ENCODE measurements around the gene MAP3K19. TPM values are rescaled to one million over a fixed set of nuclear protein-coding genes. Genes with fewer than 3 reads are reported as not detected.

The MAP3K19 gene
- polyA plus RNA-seq, 1 donor (not counting 4 experiments of a cell fraction or from before 2014, with no cell fraction given), result not detected

DNA sequence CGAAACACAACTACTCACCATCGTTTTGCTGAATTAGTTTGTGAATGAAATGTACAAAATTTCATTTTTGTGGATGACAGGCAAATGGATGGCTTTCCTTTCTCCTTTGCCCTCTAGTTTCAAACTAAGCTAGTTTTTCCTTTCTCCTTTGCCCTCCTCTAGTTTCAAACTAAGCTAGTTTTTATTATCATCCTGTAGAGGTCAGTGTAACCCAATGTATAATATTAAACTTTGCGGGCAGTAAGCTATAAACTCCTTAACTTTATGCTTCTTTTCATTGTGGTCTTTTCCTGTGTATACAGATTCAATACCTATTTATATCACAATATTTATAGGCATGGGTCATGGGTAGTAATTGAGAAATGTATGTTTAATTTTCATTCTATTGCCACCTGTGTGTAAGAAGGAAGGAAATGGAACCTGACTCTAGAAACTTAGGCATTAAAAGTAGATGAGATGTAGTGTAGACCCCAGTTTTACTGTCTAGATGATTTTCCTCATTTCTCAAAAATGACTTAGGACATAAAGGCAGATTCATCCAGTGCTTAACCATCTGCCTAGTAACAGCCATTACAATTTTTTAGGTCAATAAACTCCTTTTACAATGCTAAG lies 58.1 kb downstream of the MAP3K19 start:
- dilution Hi-C loops (cut with MboI; ENCODE audit: extremely low pct_ligation_motif_present, low sequenced_read_pairs), result no loop called here
- H3K79me2 ChIP-seq (ENCODE audit: control insufficient read depth, insufficient read depth, low read length), result no peaks in the 10 kb centered on the region
- no peak for DNase-seq (ENCODE audit: low read depth, low spot score)

DNA sequence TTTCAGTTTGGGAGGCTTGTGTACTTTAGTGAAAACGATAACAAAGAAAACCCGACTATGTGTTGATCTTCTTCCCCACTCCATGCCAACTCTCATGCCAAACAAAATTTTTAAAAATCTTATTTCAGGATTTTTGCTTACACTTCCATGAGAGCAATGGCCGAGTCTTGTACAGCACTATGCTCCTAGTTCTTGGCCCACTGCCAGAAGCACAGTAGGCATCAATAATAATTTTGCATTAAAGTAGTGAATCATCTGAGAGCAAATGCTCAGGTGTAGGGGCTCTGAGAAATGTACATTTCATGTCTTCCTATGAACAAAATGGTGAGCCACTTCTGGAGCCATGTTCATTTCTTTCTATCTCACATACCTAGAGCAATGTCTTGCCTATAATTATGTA lies 62.2 kb downstream of the MAP3K19 start:
- Histone ChIP-seq H4K20me1 (ENCODE audit: control insufficient read depth, extremely low read depth, insufficient read depth, low read length) (no peaks in the 10 kb centered on the region), H3K27me3 (ENCODE audit: control insufficient read depth, extremely low read depth, insufficient read depth, low read length) (no peaks in the 10 kb centered on the region), H3K36me3 (ENCODE audit: control insufficient read depth in 2 of 2, extremely low read depth in 1 of 2, insufficient read depth in 2 of 2, low read length in 2 of 2) (no peaks in the 10 kb centered on the region), H3K79me2 (ENCODE audit: control insufficient read depth, insufficient read depth, low read length) (no peaks in the 10 kb centered on the region), H3K27ac (ENCODE audit: control insufficient read depth, insufficient read depth, low read length) (no peak overlapping the region), H3K4me2 (ENCODE audit: control insufficient read depth, extremely low read depth, insufficient read depth, low read depth, low read length) (no peak overlapping the region), H3K9ac (ENCODE audit: control insufficient read depth, extremely low read depth, insufficient read depth, low read length) (no peak overlapping the region), H3K4me3 (ENCODE audit: control insufficient read depth in 2 of 3, extremely low read depth in 1 of 3, insufficient read depth in 2 of 3, low read depth in 1 of 3, low read length in 3 of 3) (no peak overlapping the region), H3K4me1 (ENCODE audit: control insufficient read depth, extremely low read depth, insufficient read depth, low read length) (no peaks in the 10 kb centered on the region), H3K9me3 (ENCODE audit: control insufficient read depth, low read depth, low read length) (no peaks in the 10 kb centered on the region), H2AFZ (ENCODE audit: control insufficient read depth, low read length) (no peak overlapping the region), H3K9me1 (ENCODE audit: control insufficient read depth, extremely low read depth, insufficient read depth, low read length) (no peaks in the 10 kb centered on the region)
- no peak for FAIRE-seq
- no peak for DNase-seq (ENCODE audit: low read depth, low spot score)
- TF ChIP-seq, protein P1, sequence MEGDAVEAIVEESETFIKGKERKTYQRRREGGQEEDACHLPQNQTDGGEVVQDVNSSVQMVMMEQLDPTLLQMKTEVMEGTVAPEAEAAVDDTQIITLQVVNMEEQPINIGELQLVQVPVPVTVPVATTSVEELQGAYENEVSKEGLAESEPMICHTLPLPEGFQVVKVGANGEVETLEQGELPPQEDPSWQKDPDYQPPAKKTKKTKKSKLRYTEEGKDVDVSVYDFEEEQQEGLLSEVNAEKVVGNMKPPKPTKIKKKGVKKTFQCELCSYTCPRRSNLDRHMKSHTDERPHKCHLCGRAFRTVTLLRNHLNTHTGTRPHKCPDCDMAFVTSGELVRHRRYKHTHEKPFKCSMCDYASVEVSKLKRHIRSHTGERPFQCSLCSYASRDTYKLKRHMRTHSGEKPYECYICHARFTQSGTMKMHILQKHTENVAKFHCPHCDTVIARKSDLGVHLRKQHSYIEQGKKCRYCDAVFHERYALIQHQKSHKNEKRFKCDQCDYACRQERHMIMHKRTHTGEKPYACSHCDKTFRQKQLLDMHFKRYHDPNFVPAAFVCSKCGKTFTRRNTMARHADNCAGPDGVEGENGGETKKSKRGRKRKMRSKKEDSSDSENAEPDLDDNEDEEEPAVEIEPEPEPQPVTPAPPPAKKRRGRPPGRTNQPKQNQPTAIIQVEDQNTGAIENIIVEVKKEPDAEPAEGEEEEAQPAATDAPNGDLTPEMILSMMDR (optimal IDR thresholded peaks at IDR 0.05 in 1 of 3, IDR thresholded peaks at IDR 0.05 in 1 of 3, conservative IDR thresholded peaks at IDR 0.05 in 1 of 3; ENCODE audit: extremely low read depth in 1 of 3, insufficient read depth in 2 of 3, low read length in 3 of 3), result no peak
- no peak for TF ChIP-seq EZH2 (IDR thresholded peaks at IDR 0.05; ENCODE audit: low read length)
- dilution Hi-C loops (cut with MboI; ENCODE audit: extremely low pct_ligation_motif_present, low sequenced_read_pairs), result no loop called here

More for the DNA sequence above, 58.1 kb downstream of the MAP3K19 start:
- Histone ChIP-seq H4K20me1 (ENCODE audit: control insufficient read depth, extremely low read depth, insufficient read depth, low read length) (no peaks in the 10 kb centered on the region), H3K4me1 (ENCODE audit: control insufficient read depth, extremely low read depth, insufficient read depth, low read length) (no peaks in the 10 kb centered on the region), H3K27me3 (ENCODE audit: control insufficient read depth, extremely low read depth, insufficient read depth, low read length) (no peaks in the 10 kb centered on the region), H3K9me3 (ENCODE audit: control insufficient read depth, low read depth, low read length) (no peaks in the 10 kb centered on the region), H3K36me3 (ENCODE audit: control insufficient read depth in 2 of 2, extremely low read depth in 1 of 2, insufficient read depth in 2 of 2, low read length in 2 of 2) (no peaks in the 10 kb centered on the region), H3K9me1 (ENCODE audit: control insufficient read depth, extremely low read depth, insufficient read depth, low read length) (no peaks in the 10 kb centered on the region), H3K4me2 (ENCODE audit: control insufficient read depth, extremely low read depth, insufficient read depth, low read depth, low read length) (no peak overlapping the region), H3K27ac (ENCODE audit: control insufficient read depth, insufficient read depth, low read length) (no peak overlapping the region), H2AFZ (ENCODE audit: control insufficient read depth, low read length) (no peak overlapping the region), H3K9ac (ENCODE audit: control insufficient read depth, extremely low read depth, insufficient read depth, low read length) (no peak overlapping the region), H3K4me3 (ENCODE audit: control insufficient read depth in 2 of 3, extremely low read depth in 1 of 3, insufficient read depth in 2 of 3, low read depth in 1 of 3, low read length in 3 of 3) (no peak overlapping the region)
- TF ChIP-seq, protein P1 (optimal IDR thresholded peaks at IDR 0.05 in 1 of 3, IDR thresholded peaks at IDR 0.05 in 1 of 3, conservative IDR thresholded peaks at IDR 0.05 in 1 of 3; ENCODE audit: extremely low read depth in 1 of 3, insufficient read depth in 2 of 3, low read length in 3 of 3), result peak in 2 of 3 experiments; percentile 21 to 30
- TF ChIP-seq EZH2 (IDR thresholded peaks at IDR 0.05; ENCODE audit: low read length), result no peak
- no peak for FAIRE-seq
